ENCODE data around the gene DLG3.

GRCh38 chrX:70485466-70485865, 40.8 kb downstream of the DLG3 start:
- no peak for TF ChIP-seq CTCF (IDR thresholded peaks at IDR 0.05; ENCODE audit: low read length)
- TF ChIP-seq EZH2 (IDR thresholded peaks at IDR 0.05; ENCODE audit: borderline replicate concordance, low read length), result no peak
